ENCODE data around the gene NEK8. TPM values are rescaled to one million over a fixed set of nuclear protein-coding genes. Genes with fewer than 3 reads are reported as not detected.
"Not testable (repeated sequence)": the region's sequence is repeated elsewhere in the genome, so short reads cannot be mapped to it uniquely, and the experiment has no call there.

Gene NEK8
- total RNA-seq, 3 donors from 2014 or later (not counting 1 experiment from before 2014, with no cell fraction given) = 5.9 to 7.4 (median 6.8) TPM

DNA sequence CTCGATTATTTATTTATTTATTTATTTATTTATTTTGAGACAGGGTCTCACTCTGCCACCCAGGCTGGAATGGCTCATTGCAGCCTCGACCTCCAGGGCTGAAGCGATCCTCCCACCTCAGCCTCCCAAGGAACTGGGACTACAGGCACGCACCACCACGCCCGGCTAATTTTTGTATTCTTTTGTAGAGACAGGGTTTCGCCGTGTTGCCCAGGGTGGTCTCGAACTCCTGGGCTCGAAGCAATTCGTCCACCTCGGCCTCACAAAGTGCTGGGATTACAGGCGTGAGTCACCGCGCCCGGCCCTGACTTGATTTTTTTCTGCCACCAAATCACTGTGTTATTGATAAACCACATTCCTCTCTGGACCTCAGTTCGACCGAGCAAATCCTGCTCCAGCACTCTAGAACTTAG lies 9.6 kb upstream of the NEK8 start:
- H3K27ac Mint-ChIP-seq = peak overlapping the region; percentile 94 to 96
- TF ChIP-seq, protein P1, sequence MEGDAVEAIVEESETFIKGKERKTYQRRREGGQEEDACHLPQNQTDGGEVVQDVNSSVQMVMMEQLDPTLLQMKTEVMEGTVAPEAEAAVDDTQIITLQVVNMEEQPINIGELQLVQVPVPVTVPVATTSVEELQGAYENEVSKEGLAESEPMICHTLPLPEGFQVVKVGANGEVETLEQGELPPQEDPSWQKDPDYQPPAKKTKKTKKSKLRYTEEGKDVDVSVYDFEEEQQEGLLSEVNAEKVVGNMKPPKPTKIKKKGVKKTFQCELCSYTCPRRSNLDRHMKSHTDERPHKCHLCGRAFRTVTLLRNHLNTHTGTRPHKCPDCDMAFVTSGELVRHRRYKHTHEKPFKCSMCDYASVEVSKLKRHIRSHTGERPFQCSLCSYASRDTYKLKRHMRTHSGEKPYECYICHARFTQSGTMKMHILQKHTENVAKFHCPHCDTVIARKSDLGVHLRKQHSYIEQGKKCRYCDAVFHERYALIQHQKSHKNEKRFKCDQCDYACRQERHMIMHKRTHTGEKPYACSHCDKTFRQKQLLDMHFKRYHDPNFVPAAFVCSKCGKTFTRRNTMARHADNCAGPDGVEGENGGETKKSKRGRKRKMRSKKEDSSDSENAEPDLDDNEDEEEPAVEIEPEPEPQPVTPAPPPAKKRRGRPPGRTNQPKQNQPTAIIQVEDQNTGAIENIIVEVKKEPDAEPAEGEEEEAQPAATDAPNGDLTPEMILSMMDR (IDR thresholded peaks at IDR 0.05) = no peak
- Histone ChIP-seq H3K27me3 (ENCODE audit: control insufficient read depth, insufficient read depth, low read length) (peaks cover 14% of the 10 kb centered on the region), H3K9me3 (ENCODE audit: control insufficient read depth, insufficient read depth, low read length) (no peaks in the 10 kb centered on the region), H3K4me3 (ENCODE audit: low read length) (peak overlapping the region; percentile 62), H3K4me1 (ENCODE audit: control insufficient read depth, insufficient read depth, low read length) (peaks cover 48% of the 10 kb centered on the region), H3K36me3 (ENCODE audit: control insufficient read depth, insufficient read depth, low read length) (peaks cover 32% of the 10 kb centered on the region), H3K27ac (ENCODE audit: low read length) (peak overlapping the region; percentile 73)
- intact Hi-C loops (cut with micrococcal nuclease) = loop anchor here (1.0 to 10.0 kb wide), 6 partner anchors 9 to 384 kb away; partner anchors contain the start of genes BLTP2, IFT20, NEK8 and PHF12
- no peaks in the 10 kb centered on the region for H3K9me3 Mint-ChIP-seq
- no peak for ATAC-seq
- 52% methylated on average over 17 of the region's 18 CpGs for WGBS (ENCODE audit: insufficient coverage)
- H3K4me3 Mint-ChIP-seq = peak overlapping the region; percentile 99
- peaks cover 17 to 36% of the 10 kb centered on the region in 2 donors for H3K4me1 Mint-ChIP-seq
- no peaks in the 10 kb centered on the region for H3K36me3 Mint-ChIP-seq
- DNase-seq = no peak
- peaks cover 15 to 28% of the 10 kb centered on the region in 2 donors for H3K27me3 Mint-ChIP-seq (ENCODE audit: low read depth in 2 of 2)

DNA sequence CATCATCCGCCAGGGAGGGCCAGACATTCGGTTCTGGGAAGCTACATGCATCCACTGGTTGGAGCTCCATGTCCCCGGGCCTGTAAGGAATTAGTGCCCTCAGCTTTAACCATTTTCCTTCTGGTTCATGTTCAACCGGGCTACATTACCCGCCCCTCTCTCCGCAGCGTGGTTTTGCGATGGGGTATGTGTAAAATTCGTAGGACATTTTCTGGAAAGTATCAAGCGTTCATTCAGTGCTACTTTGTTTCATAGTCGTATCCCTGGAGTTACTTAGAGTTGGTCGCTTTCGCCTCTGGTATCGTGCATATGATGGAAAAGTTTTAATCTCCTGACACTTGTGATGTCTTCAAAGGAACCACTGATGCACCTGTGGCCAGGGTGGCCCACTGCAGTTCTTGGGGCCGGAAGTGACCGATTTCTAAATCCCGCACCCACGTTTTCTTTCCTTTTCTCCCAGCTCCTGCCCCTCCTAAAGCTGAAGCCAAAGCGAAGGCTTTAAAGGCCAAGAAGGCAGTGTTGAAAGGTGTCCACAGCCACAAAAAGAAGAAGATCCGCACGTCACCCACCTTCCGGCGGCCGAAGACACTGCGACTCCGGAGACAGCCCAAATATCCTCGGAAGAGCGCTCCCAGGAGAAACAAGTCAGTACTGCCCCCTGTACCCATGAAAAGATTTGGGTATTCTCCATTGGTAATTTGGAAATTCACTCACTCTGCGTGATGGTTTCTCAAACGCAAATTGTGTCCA lies 8.2 kb upstream of the NEK8 start:
- Histone ChIP-seq H3K36me3 (ENCODE audit: control insufficient read depth, insufficient read depth, low read length) (peaks cover 41% of the 10 kb centered on the region), H3K4me3 (ENCODE audit: low read length) (peak overlapping the region; percentile 62), H3K4me1 (ENCODE audit: control insufficient read depth, insufficient read depth, low read length) (peaks cover 52% of the 10 kb centered on the region), H3K9me3 (ENCODE audit: control insufficient read depth, insufficient read depth, low read length) (no peaks in the 10 kb centered on the region), H3K27ac (ENCODE audit: low read length) (peak overlapping the region; percentile 73), H3K27me3 (ENCODE audit: control insufficient read depth, insufficient read depth, low read length) (peaks cover 14% of the 10 kb centered on the region)
- intact Hi-C loops (cut with micrococcal nuclease) = no loop called here
- whole genome bisulfite sequencing (ENCODE audit: insufficient coverage) = under 1% methylated on average over 28 of the region's 30 CpGs
- H3K36me3 Mint-ChIP-seq = no peaks in the 10 kb centered on the region
- H3K27ac Mint-ChIP-seq = peak overlapping the region; percentile 94 to 96
- H3K27me3 Mint-ChIP-seq (ENCODE audit: low read depth in 2 of 2) = peaks cover 5 to 18% of the 10 kb centered on the region in 2 donors
- peak overlapping the region; percentile 99 for H3K4me3 Mint-ChIP-seq
- no peak for ATAC-seq
- DNase-seq = peak in 1 of 2 donors; percentile 62
- TF ChIP-seq, protein P1 (IDR thresholded peaks at IDR 0.05) = no peak
- H3K9me3 Mint-ChIP-seq = no peaks in the 10 kb centered on the region
- H3K4me1 Mint-ChIP-seq = peaks cover 29 to 42% of the 10 kb centered on the region in 2 donors

DNA sequence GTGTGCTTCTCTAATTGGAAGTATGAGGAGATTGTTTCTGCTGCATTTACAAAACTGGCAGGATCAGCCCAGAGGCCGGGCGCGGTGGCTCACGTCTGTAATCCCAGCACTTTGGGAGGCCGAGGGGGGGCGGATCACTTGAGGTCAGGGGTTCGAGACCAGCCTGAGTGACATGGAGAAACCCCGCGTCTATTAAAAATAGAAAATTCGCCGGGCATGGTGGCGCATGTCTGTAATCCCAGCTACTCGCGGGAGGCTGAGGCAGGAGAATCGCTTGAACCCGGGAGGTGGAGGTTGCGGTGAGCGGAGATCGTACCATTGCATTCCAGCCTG lies 7.6 kb upstream of the NEK8 start:
- H3K9me3 ChIP-seq (ENCODE audit: control insufficient read depth, insufficient read depth, low read length); H3K36me3 Mint-ChIP-seq; ATAC-seq; H3K9me3 Mint-ChIP-seq; intact Hi-C loops (cut with micrococcal nuclease); DNase-seq; H3K27ac ChIP-seq (ENCODE audit: low read length): not testable (repeated sequence)
- peaks cover 41% of the 10 kb centered on the region for H3K36me3 ChIP-seq (ENCODE audit: control insufficient read depth, insufficient read depth, low read length)
- peaks cover 58% of the 10 kb centered on the region for H3K4me1 ChIP-seq (ENCODE audit: control insufficient read depth, insufficient read depth, low read length)
- Mint-ChIP-seq H3K4me3 (peak overlapping the region; percentile 99), H3K27ac (peak overlapping the region; percentile 94 to 96), H3K27me3 (ENCODE audit: low read depth in 2 of 2) (peaks cover 0 to 14% of the 10 kb centered on the region in 2 donors), H3K4me1 (peaks cover 33 to 42% of the 10 kb centered on the region in 2 donors)
- peaks cover 11% of the 10 kb centered on the region for H3K27me3 ChIP-seq (ENCODE audit: control insufficient read depth, insufficient read depth, low read length)
- peak overlapping the region; percentile 62 for H3K4me3 ChIP-seq (ENCODE audit: low read length)
- WGBS (ENCODE audit: insufficient coverage) = 49% methylated on average over 19 of the region's 19 CpGs

DNA sequence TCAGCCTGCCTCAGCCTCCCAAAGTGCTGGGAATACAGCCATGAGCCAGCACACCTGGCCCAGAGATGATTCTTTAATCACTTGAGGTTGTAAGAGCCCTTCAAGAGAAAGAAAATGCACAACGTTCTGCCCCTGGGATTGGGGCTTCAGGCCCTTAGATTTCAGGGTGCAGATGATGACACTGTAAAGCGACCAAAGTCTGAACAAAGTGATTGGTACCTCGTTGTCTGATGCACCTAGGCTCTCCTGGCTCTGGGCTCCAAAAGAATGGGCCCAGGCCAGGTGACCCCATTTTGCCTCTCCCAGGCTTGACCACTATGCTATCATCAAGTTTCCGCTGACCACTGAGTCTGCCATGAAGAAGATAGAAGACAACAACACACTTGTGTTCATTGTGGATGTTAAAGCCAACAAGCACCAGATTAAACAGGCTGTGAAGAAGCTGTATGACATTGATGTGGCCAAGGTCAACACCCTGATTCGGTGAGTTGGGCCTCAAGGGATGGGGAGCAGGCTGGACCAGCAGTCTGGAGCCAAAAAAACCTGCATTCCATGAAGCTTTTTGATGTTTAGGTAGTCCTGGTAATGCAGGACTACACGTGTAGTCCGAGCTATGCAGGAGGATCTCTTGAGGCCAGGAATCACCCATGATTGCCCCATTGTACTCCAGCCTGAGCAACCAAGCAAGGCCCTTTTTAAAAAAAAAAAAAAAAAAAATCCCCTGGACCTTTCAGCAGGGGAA lies 6.0 kb upstream of the NEK8 start:
- H3K9me3 ChIP-seq (ENCODE audit: control insufficient read depth, insufficient read depth, low read length) = no peaks in the 10 kb centered on the region
- H3K4me3 Mint-ChIP-seq = no peak overlapping the region
- H3K27me3 Mint-ChIP-seq (ENCODE audit: low read depth in 2 of 2) = peaks cover 0 to 12% of the 10 kb centered on the region in 2 donors
- ATAC-seq (no peak), DNase-seq (no peak)
- TF ChIP-seq, protein P1 (IDR thresholded peaks at IDR 0.05) = no peak
- H3K27ac ChIP-seq (ENCODE audit: low read length) = no peak overlapping the region
- H3K4me3 ChIP-seq (ENCODE audit: low read length) = no peak overlapping the region
- WGBS (ENCODE audit: insufficient coverage) = 86% methylated on average over 6 of the region's 7 CpGs
- H3K36me3 Mint-ChIP-seq = no peaks in the 10 kb centered on the region
- H3K27me3 ChIP-seq (ENCODE audit: control insufficient read depth, insufficient read depth, low read length) = no peaks in the 10 kb centered on the region
- H3K4me1 ChIP-seq (ENCODE audit: control insufficient read depth, insufficient read depth, low read length) = peaks cover 63% of the 10 kb centered on the region
- H3K9me3 Mint-ChIP-seq = no peaks in the 10 kb centered on the region
- no peak overlapping the region for H3K27ac Mint-ChIP-seq
- intact Hi-C loops (cut with micrococcal nuclease) = no loop called here
- peaks cover 46 to 55% of the 10 kb centered on the region in 2 donors for H3K4me1 Mint-ChIP-seq
- H3K36me3 ChIP-seq (ENCODE audit: control insufficient read depth, insufficient read depth, low read length) = peaks cover 41% of the 10 kb centered on the region
